Stimulated activated CD8-positive, alpha-beta memory T cell treated with anti-CD3 and anti-CD28 coated beads, Interleukin-4, amount 100 ng/mL, for 4 hours (primary cell): ENCODE data around the gene GALK1.
"Not testable (repeated sequence)": the region's sequence is repeated elsewhere in the genome, so short reads cannot be mapped to it uniquely, and the experiment has no call there.

Source experiments
- DNase-seq, 2 donors: peaks; one replicate each; pipeline ENCODE4 v3.0.0-alpha.2; 2020; ENCODE audit warnings: low read depth in 2 of 2, low spot score in 1 of 2

GALK1 gene

DNA sequence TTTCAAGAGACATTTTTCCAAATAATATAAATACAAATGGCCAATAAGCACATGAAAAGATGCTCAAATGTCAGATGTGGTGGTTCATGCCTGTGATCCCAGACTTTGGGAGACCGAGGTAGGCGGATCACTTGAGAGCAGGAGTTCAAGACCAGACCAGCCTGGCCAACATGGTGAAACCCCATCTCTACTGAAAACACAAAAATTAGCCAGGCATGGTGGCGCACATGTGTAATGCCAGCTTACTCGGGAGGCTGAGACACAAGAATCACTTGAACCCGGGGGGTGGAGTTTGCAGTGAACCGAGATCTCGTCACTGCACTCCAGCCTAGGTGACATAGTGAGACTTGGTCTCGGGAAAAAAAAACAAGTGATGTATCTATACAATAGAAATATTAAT lies 2.9 kb upstream of the GALK1 start:
- no peak for DNase-seq

DNA sequence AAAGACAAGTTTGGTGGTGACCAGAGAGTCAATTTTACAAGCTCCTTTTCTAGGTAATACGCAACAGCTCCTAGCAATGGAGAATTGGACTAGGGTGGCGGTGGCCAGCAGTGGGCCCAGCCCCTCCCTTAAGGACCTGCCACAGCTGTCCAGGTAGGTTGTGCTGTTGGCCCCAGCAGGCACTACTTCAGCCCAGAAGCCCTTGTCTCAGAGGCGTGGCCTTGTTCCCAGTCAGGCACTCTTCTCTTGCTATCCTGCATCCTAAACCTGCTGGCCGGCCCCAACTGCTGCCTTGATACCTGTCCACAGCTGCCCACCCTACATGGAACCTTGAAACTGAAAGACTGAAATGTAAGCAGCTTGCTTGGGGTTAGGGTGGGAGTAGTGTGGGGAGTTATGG lies 989 bp upstream of the GALK1 start:
- no peak for DNase-seq

DNA sequence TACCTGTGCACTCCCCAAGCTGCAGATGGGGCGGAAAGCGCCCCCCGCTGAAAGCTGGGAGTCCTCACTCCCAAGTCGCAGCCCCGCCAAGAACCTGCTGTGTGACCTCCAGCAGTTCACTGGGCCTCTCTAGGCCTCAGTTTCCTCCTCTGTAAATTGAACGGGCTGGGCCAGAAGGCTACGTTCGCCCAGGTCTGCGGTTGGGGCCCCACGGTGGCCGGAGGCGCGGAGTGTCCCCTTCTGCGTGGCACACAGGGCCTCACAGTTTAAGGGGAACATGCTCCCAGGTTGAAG lies 628 bp downstream of the GALK1 start:
- no peak for DNase-seq

DNA sequence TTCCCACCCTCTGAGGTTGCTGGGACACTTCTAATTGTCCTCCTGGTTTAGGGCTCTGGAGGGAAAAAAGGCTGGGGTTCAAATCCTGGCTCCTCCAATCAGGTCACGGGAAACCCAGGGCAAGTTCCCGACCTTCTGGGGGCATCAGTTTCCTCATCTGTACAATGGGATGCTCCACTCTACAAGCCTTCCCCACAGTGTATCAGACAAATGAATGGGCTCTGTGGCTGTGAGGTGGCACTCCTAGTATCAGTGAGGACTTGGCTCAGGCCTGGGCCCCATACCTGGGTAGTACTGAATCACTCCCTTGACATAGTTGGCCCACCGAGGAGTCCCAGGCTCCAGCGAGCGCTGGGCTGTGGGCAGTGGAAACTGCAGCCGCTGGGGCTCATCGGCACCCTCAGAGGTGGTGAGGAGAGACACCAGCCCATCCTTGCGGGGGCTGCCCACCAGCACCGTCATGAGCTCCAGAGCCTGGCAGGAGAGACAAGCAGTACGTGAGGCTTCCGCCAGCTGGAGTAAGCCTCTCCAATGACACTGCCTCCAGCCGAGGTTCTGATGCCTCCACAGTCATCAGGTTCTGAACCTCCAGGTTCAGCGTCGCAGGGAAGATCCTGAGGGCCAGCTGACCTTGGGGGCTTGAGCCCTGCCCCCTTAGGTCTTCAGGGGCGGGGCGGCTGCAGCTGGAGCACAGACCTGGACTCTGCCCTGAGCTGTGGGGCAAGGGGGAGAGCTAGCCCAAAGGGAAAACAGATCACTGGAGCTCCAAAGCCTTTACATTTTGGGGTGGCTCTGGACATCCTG lies 1.2 kb downstream of the GALK1 start:
- no peak for DNase-seq

DNA sequence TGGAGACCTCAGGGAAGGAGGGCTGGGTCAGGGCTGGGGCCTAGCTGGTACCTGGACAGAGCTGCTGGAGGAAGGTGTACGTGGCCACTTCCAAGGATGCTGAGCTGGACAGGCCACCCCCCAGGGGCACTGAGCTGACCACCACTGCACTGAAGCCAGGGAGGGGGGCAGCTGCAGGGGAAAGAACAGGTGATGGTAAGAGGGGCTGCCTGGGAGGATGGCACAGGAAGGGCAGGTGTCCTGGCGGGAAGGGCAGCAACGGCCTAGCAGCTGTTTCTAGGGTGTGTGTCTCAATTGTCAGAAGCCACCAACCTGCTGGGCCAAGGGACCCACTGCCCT lies 1.8 kb downstream of the GALK1 start:
- no peak for DNase-seq

DNA sequence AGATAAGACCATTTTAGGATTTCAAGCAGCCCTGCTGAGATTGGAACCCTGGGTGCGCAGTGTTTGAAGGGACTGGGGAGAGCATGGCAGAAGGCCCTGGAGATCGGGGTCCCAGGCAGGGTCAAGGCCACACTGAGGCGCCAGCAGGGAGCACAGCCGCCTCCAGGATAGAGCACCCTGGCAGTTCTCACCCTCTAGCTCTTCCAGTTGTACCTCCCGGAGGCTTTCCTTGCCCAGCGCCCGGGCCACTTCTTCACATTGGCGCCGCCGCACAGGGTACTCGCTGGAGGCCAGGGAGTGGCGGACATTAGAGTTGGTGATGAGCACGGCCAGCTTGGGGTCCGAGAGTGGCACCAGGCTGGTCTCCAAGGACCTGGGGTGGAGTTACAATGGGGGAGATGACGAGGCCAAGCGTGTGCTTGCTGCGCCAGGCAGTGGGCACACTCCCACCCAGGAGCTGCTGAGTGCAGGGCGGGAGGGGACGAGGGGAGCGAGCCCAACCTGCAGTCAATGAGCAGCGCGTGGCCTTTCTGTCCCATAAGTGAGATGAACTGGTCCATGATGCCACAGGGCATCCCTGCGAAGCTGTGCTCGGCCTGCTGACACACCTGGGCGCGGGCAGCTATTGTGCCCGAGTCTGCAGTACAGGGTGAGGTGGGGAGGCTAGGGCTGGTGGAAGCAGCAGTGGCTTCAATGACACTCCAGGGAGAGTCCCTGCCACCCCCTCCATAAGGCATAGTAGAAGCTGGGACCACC lies 2.3 kb downstream of the GALK1 start:
- DNase-seq, result no peak

DNA sequence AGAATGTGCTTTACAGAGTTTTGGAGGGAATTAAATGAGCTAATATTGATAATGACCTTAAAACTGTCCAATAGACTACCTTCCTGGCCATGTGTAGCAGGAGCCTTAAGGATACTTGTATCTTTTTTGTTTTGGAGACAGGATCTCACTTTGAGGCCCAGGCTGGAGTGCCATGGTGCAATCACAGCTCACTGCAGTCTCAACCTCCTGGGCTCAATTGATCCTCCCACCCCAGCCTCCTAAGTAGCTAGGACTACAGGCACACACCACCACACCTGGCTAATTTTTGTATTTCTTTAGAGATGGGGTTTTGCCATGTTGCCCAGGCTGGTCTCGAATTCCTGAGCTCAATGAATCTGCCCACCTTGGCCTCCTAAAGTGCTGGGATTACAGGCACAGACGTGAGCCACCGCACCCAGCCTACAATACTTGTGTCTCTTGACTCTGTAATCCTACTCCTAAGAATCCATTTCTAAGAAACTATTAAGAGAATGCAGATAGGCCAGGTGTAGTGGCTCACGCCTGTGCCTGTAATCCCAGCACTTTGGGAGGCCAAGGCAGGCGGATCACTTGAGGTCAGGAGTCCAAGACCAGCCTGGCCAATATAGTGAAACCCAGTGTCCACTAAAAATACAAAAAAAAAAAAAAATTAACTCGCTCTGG lies 4.9 kb downstream of the GALK1 start:
- not testable (repeated sequence) for DNase-seq

DNA sequence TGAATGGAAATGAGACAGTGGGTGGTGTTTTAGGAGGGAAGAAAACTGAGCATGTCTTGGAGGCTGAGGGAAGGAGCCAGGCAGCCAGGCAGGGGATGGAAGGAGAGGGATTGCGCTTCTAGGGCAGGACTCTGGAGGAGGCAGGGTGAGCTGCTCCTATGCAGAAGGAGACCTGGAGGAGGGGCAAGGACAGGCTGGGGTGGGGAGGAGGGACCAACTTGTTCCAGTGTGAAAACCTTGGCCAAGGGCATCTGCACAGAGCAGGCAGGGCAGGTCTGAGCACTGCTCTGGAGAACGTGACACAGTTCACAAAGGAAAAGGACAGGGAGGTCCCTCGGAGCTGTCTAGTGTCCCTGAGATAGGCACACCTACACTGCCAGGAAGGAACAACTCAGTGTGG lies 5.5 kb downstream of the GALK1 start:
- no peak for DNase-seq

DNA sequence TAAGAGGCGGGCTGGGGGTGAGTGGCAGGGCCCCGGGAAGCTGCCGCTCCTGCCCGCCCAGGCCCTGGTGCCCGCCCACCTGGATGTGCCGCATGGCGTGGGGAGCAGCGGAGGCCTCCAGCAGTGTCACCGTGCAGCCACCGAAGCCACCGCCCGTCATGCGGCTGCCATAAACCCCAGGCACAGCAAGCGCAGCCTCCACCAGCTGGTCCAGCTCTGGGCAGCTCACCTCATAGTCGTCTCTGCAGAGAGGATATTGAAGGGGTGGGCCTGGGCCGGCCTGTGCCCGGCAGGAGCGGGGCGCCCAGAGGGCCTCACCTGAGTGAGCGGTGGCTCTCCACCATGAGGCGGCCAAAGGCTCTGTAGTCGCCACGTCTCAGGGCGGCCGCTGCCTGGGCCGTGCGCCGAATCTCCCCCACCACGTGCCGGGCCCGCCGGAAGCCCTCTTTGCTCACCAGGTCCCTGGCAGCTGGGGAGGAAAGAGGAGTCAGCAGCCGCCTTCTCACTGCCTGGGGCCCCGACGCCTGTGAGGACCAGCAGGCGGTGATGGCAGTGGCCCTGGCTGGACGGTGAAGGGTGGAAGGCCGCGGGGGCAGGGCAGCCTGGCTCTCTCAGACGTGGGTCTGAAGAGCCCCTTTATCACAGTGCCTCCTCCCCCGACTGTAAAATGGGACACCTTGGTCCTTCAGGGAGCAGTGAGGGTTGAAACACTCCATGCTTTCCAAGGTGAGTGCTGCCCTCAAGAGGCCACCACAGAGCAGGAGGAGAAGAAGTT lies 6.7 kb downstream of the GALK1 start:
- DNase-seq, result no peak

DNA sequence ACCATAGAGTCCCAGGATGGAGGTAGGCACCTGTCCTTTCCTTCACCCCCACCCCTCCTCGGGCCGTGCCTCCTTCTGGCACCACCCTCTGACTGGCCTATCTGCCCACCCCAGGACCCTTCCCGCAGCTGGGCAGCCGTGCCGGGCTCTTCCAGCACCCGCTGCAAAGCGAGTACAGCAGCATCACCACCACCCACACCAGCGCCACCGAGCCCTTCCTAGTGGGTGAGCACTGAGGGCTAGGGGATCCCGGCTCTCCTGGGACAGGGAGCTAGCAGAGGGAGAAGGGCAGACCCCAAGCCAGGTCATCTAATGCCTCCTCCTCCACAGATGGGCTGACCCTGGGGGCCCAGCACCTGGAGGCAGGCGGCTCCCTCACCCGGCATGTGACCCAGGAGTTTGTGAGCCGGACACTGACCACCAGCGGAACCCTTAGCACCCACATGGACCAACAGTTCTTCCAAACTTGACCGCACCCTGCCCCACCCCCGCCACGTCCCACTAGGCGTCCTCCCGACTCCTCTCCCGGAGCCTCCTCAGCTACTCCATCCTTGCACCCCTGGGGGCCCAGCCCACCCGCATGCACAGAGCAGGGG lies 7.8 kb downstream of the GALK1 start:
- no peak for DNase-seq

DNA sequence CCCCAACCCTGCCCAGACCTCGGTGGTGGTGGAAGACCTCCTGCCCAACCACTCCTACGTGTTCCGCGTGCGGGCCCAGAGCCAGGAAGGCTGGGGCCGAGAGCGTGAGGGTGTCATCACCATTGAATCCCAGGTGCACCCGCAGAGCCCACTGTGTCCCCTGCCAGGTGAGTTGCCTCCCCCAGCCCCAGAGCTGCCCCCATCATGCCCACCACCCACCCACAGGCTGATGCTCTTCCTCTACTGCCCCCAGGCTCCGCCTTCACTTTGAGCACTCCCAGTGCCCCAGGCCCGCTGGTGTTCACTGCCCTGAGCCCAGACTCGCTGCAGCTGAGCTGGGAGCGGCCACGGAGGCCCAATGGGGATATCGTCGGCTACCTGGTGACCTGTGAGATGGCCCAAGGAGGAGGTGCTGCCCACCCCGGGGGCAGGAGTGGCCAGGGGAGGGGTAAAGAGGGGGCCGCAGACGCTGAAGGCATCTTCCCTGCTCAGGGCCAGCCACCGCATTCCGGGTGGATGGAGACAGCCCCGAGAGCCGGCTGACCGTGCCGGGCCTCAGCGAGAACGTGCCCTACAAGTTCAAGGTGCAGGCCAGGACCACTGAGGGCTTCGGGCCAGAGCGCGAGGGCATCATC lies 8.4 kb downstream of the GALK1 start:
- DNase-seq, result no peak

DNA sequence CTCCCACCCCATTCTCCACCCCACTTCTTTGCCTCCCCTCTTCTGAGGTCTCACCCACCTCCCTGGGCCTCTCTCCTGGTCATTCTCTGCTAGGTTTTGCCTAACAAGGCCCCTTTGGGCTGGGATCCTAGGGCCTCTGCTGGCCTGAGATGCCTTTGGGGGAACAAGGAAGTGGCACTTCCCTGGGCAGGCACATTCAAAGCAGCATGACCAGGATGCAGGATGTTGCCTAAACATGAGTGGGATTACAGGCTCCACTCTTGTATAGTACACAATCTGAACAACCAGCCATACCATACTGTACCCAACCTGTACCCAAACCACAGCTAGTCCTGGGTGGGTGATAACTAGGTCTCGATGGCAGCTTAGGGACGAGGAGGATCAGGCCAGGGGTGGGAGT lies 9.0 kb downstream of the GALK1 start:
- DNase-seq, result no peak

DNA sequence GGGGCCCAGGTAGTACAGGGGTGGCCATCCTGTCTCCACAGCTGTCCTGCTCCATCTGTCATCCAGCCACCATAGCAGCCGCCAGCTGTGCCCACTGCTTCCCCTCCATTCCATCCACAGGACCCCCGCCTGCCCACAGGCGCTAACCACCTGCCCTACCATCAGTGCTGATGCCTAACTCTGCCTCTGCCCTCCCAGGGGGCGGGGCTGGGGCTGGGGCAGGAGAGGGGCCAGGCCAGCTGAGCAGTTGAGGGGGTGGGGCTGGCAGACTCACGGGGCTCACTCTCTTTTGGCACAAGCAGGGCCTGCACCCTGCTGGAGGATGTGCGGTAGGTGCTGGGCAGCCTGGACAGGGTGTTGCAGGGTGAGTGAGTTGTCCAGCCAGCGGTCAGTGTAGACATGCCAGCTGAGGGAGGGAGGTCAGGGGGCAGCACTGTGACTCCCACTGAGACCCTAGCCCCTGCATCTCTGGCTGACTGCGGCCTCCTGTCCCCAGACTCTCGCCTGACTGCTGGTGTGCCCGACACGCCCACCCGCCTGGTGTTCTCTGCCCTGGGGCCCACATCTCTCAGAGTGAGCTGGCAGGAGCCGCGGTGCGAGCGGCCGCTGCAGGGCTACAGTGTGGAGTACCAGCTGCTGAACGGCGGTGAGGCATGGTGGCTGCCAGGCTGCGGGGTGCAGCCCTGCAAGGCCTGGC lies 9.6 kb downstream of the GALK1 start:
- no peak for DNase-seq

DNA sequence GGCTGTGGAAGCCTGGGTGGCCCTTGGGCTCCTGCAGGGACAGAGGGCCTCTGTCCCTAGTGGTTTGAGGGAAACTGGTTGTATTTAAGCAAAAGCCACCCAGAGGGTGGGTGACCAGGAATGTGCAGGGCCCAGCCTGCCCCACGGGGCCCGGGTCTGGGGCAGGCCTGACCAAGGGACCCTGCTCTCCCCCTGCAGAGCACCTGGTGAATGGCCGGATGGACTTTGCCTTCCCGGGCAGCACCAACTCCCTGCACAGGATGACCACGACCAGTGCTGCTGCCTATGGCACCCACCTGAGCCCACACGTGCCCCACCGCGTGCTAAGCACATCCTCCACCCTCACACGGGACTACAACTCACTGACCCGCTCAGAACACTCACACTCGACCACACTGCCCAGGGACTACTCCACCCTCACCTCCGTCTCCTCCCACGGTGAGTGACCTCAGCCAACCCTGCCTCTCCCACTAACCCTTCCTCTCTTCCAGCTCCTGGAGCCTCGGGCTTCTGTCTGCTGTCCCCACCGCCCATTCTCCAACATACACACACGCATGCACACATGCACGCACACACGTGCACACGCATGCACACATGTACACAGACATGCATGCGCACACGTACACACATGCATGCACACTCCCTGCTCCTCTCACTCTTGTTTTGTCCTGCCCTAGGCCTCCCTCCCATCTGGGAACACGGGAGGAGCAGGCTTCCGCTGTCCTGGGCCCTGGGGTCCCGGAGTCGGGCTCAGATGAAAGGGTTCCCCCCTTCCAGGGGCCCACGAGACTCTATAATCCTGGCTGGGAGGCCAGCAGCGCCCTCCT lies 10.4 kb downstream of the GALK1 start:
- no peak for DNase-seq

DNA sequence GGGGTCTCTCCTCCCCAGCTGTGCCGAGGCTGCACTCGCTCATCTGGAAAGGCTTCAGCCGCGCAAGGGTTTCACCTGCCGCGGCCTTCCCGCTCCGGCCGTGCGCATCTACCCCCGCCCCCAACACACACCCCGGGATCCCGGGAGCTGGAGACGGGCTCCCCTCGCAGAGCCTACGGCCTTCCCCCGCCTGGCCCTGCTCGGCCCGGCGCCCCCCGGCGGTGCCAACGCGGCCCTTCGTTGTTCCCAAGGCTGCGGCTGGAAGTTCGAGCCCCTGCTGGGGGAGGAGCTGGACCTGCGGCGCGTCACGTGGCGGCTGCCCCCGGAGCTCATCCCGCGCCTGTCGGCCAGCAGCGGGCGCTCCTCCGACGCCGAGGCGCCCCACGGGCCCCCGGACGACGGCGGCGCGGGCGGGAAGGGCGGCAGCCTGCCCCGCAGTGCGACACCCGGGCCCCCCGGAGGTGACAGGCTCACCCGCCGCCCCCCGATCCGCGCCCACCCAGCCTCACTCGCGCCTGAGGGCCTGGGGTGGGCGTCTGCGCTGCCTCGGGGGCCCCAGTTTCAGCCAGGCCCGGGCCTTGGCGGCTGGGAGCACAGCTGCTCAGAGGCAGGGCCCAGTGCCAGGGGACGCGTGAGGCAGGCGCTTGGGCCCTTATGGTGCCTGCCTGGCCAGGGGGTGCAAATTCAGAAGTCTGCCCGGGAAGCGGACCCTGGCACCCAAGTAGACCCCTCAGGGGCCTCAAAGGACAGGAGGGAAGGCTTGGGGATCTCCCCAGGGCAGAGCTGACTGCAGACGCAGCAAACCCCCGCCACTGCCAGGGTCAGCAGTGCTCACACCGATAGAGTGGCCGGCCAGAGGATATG lies 11.2 kb downstream of the GALK1 start:
- DNase-seq, result peak in 1 of 2 donors; percentile 55

DNA sequence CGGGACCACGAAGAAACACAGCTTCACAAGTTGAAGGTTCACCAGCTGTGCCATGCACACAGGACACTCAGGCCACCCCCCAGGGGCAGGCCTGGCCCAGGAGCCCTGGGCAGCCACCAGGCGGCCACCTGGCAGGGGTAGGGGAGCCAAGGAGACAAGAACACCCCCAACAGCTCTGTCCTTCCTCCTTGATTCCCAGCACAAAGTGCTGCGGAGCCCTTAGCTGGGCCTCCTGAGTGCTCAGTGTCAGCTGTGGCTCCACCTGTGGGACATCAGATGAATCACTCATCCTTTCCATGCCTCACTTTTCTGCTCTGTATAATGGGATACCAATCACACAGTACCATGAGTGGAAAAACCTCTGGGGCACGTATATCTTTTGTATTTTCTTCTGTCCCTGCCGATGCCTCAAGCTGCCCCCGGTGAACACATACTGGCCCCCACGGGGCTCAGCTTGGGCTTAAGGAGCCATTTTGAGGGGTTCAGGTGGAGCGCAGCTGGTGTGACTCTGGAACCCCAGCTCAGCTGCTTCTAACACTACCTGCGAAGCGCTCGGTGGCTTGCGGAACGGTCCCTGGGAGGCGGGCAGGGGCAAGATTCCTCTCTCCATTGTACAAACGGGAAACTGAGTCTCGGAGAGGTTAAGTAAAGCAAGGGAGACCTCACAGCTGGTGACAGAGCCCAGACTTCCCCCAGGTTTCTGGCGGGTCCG lies 12.0 kb downstream of the GALK1 start:
- DNase-seq, result no peak

DNA sequence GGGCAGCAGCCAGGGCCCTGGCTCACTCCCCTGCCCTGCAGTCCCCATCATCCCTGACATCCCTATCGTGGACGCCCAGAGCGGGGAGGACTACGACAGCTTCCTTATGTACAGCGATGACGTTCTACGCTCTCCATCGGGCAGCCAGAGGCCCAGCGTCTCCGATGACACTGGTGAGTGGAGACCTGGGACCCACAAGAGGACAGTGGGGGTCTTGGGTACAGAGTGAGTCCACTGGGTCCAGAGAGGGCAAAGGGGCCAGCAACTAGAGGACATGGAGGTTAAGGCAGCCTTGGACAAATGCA lies 12.6 kb downstream of the GALK1 start:
- no peak for DNase-seq
